Measurements from ENCODE around the gene MYO5A. TPM values are rescaled to one million over a fixed set of nuclear protein-coding genes. Genes with fewer than 3 reads are reported as not detected.
"Not testable (repeated sequence)": the region's sequence is repeated elsewhere in the genome, so short reads cannot be mapped to it uniquely, and the experiment has no call there.

Gene MYO5A
- total RNA-seq, 1 donor: 54.3 TPM

- TF ChIP-seq CTCF (IDR thresholded peaks at IDR 0.05; ENCODE audit: extremely low read depth, low read depth, low read length): no peak
- no peak overlapping the region for H3K4me2 ChIP-seq (ENCODE audit: insufficient read depth, low read length)
- no peak overlapping the region for H2AFZ ChIP-seq (ENCODE audit: low read length)
- no peak overlapping the region for H3K4me3 ChIP-seq (ENCODE audit: insufficient read depth, low read length)
- no peaks in the 10 kb centered on the region for H3K9me3 ChIP-seq (ENCODE audit: low read depth, low read length)
- no peaks in the 10 kb centered on the region for H3K4me1 ChIP-seq (ENCODE audit: insufficient read depth, low read length)
- no peaks in the 10 kb centered on the region for H3K27me3 ChIP-seq (ENCODE audit: insufficient read depth, low read length)
- peaks cover 27% of the 10 kb centered on the region for H3K79me2 ChIP-seq (ENCODE audit: insufficient read depth, low read length)
- no peak overlapping the region for H3K27ac ChIP-seq (ENCODE audit: low read depth, low read length)
- no peaks in the 10 kb centered on the region for H3K36me3 ChIP-seq (ENCODE audit: insufficient read depth, low read length)
- H4K20me1 ChIP-seq (ENCODE audit: insufficient read depth, low read length): peaks cover 11% of the 10 kb centered on the region
- no peak for DNase-seq (ENCODE audit: insufficient read length, low spot score, missing footprints)
Measured at GRCh38 chr15:52448011-52448890, 80.4 kb downstream of the MYO5A start.

- Histone ChIP-seq H3K4me2 (ENCODE audit: insufficient read depth, low read length) (no peak overlapping the region), H2AFZ (ENCODE audit: low read length) (no peak overlapping the region), H3K4me3 (ENCODE audit: insufficient read depth, low read length) (no peak overlapping the region), H3K4me1 (ENCODE audit: insufficient read depth, low read length) (peaks cover 10% of the 10 kb centered on the region), H3K27me3 (ENCODE audit: insufficient read depth, low read length) (no peaks in the 10 kb centered on the region), H4K20me1 (ENCODE audit: insufficient read depth, low read length) (peaks cover 7% of the 10 kb centered on the region), H3K27ac (ENCODE audit: low read depth, low read length) (no peak overlapping the region), H3K79me2 (ENCODE audit: insufficient read depth, low read length) (peaks cover 14% of the 10 kb centered on the region), H3K36me3 (ENCODE audit: insufficient read depth, low read length) (no peaks in the 10 kb centered on the region), H3K9me3 (ENCODE audit: low read depth, low read length) (no peaks in the 10 kb centered on the region)
- DNase-seq (ENCODE audit: insufficient read length, low spot score, missing footprints): no peak
- no peak for TF ChIP-seq CTCF (IDR thresholded peaks at IDR 0.05; ENCODE audit: extremely low read depth, low read depth, low read length)
Measured at GRCh38 chr15:52445954-52446353, 82.7 kb downstream of the MYO5A start.

GRCh38 chr15:52445553-52445952 lies 83.1 kb downstream of the MYO5A start:
- Histone ChIP-seq H3K79me2 (ENCODE audit: insufficient read depth, low read length) (peaks cover 14% of the 10 kb centered on the region), H3K4me2 (ENCODE audit: insufficient read depth, low read length) (no peak overlapping the region), H3K27me3 (ENCODE audit: insufficient read depth, low read length) (no peaks in the 10 kb centered on the region), H3K36me3 (ENCODE audit: insufficient read depth, low read length) (no peaks in the 10 kb centered on the region), H4K20me1 (ENCODE audit: insufficient read depth, low read length) (peaks cover 11% of the 10 kb centered on the region), H3K27ac (ENCODE audit: low read depth, low read length) (no peak overlapping the region), H3K4me3 (ENCODE audit: insufficient read depth, low read length) (no peak overlapping the region), H3K4me1 (ENCODE audit: insufficient read depth, low read length) (peaks cover 10% of the 10 kb centered on the region), H3K9me3 (ENCODE audit: low read depth, low read length) (no peaks in the 10 kb centered on the region), H2AFZ (ENCODE audit: low read length) (no peak overlapping the region)
- no peak for DNase-seq (ENCODE audit: insufficient read length, low spot score, missing footprints)
- no peak for TF ChIP-seq CTCF (IDR thresholded peaks at IDR 0.05; ENCODE audit: extremely low read depth, low read depth, low read length)

- not testable (repeated sequence) for H3K4me3 ChIP-seq (ENCODE audit: insufficient read depth, low read length); H3K36me3 ChIP-seq (ENCODE audit: insufficient read depth, low read length); H3K27ac ChIP-seq (ENCODE audit: low read depth, low read length); H3K27me3 ChIP-seq (ENCODE audit: insufficient read depth, low read length); H3K4me2 ChIP-seq (ENCODE audit: insufficient read depth, low read length); DNase-seq (ENCODE audit: insufficient read length, low spot score, missing footprints); H2AFZ ChIP-seq (ENCODE audit: low read length); H3K9me3 ChIP-seq (ENCODE audit: low read depth, low read length)
- Histone ChIP-seq H3K4me1 (ENCODE audit: insufficient read depth, low read length) (peaks cover 10% of the 10 kb centered on the region), H4K20me1 (ENCODE audit: insufficient read depth, low read length) (peaks cover 17% of the 10 kb centered on the region), H3K79me2 (ENCODE audit: insufficient read depth, low read length) (peaks cover 18% of the 10 kb centered on the region)
Measured at GRCh38 chr15:52443205-52443604, 85.5 kb downstream of the MYO5A start.
